Stimulated activated CD4-positive, alpha-beta T cell treated with anti-CD3 and anti-CD28 coated beads, Interleukin-2, amount 100 ng/mL, for 4 hours (primary cell): ENCODE results near the gene PCBP2.

Experiments used
- DNase-seq: peaks from one replicate; pipeline ENCODE4 v3.0.0-alpha.2; 2020; ENCODE audit warnings: low read depth

PCBP2 gene

GRCh38 chr12:53508534-53509170 lies 56.8 kb downstream of the PCBP2 start:
- peak; percentile 66 for DNase-seq

- no peak for DNase-seq
Observed at GRCh38 chr12:53510181-53510812, 58.4 kb downstream of the PCBP2 start.

GRCh38 chr12:53513712-53514410 lies 62.0 kb downstream of the PCBP2 start:
- DNase-seq = no peak

GRCh38 chr12:53514628-53515290 lies 62.9 kb downstream of the PCBP2 start:
- no peak for DNase-seq

- no peak for DNase-seq
Observed at GRCh38 chr12:53515291-53515680, 63.4 kb downstream of the PCBP2 start.

- DNase-seq = no peak
Observed at GRCh38 chr12:53516758-53517455, 65.0 kb downstream of the PCBP2 start.

GRCh38 chr12:53518381-53518780 lies 66.5 kb downstream of the PCBP2 start:
- no peak for DNase-seq

- no peak for DNase-seq
Observed at GRCh38 chr12:53523131-53523530, 71.2 kb downstream of the PCBP2 start.

GRCh38 chr12:53524476-53524875 lies 72.6 kb downstream of the PCBP2 start:
- no peak for DNase-seq

- DNase-seq = no peak
Observed at GRCh38 chr12:53530061-53530460, 78.2 kb downstream of the PCBP2 start.
